Stimulated activated CD4-positive, alpha-beta T cell treated with anti-CD3 and anti-CD28 coated beads, Interleukin-15, amount 100 ng/mL, for 48 hours (primary cell): Measurements from ENCODE around the gene PIGM.

ENCODE experiments used
- DNase-seq, 2 donors: peaks; one replicate each; pipeline ENCODE4 v3.0.0-alpha.2; 2020; ENCODE audit warnings: low read depth in 2 of 2

The PIGM gene

DNA sequence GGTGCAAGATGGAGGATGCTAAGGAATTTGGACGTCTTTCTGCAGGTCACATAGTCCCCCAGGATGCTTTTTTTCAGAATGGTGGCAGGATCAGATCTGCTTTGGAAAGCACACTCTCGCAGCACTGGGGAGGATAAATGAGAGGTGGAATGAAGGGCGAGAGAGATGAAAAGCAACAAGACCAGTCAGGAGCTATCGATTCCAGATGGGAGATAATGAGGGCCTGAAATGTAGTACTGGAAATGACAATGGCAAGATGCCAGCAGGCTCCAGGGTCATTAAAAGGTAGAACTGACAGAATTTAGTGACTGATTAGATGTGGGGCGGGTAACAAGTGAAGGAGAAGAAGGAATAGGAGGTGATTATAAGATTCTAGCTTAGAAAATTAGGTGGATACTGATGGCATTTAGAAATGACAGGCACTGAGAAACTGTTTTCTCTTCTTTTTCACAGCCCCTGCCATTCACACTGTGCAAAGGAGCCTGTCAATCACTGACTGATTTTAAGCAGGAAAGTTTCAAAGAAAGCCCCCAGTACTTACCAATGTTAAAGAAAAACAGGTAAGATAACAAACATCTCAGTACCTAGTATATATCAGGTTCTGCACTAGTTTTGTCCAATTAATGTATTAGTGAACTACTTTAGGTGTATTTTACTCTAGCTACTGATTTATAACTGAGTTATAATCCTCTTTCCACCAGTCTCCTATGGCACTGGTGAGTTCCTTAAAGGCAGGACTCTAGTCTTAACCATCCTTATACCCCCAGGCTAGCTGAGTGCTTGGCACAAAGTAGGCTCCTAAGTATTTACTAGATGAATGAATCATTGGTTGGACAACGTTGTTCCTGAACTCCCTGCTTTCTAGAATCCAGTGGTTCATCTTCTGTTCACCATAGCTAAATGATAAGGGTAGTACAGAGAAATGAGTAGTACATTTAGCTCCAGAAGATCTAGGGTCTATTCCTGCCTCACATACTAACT, 9.2 kb downstream of the PIGM start:
- DNase-seq, result no peak

DNA sequence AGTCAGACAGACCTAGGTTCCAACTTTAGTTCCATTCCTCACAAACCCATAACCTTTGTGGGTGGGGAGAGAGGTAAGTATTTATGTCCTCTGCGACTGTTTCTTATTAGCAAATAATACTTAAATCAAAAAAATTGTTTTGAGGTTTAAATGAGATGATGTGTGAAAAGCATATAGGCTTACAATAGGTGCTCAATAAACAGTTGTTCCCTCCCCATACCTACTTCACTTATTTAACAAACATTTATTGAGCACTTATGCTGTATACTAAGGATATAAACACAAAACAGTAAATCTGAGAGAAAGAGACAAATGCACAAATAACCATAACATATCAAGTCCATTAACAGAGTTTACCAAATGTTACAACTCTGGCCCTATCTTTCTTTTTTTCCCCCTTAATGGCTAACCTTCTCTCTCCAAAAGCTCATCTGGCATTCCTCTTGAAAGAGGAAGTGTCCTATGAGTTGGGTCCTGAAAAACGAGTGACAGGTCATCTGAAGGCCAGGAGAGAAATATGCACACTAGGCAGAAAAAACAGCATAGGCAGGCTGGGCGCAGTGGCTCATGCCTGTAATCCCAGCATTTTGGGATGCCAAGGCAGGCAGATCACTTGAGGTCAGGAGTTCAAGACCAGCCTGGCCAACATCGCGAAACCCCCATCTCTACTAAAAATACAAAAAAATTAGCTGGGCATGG, 10.3 kb downstream of the PIGM start:
- DNase-seq, result no peak

DNA sequence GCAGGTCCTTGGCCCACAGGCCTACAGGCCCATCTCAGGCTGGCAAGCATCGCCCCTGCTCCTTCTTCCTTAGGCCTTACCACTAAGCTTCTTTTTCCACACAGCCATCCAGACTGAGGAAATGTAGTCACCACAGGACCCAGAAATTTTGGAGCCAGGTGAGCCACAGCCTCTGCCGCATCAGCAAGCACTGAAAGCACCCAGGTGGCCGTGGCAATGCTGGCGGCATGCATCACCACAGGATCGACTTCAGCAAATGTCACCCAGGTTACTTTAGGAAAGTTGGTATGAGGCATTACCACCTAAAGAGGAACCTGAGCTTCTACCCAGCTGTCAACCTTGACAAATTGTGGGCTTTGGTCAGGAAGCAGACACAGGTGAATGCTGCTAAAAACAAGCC, 11.6 kb downstream of the PIGM start:
- no peak for DNase-seq

DNA sequence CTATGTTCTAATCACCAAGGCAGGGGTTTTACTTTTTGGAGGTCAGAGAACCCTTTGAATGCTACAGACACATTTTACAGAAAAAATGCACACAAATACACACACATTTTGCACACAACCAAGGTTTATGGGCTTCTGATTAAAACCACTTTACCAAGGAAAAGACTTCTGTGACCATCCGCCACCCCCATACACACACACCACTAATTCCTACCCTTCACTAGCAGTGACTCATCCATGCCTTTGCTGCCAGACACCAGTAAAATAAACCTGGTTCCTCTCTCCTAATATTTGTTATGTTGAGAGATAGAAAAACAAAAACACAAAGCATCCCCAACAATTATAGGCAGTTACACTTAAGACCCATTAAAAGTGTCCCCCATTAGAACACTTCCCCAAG, 12.9 kb downstream of the PIGM start:
- peak in 1 of 2 donors; percentile 6 for DNase-seq

DNA sequence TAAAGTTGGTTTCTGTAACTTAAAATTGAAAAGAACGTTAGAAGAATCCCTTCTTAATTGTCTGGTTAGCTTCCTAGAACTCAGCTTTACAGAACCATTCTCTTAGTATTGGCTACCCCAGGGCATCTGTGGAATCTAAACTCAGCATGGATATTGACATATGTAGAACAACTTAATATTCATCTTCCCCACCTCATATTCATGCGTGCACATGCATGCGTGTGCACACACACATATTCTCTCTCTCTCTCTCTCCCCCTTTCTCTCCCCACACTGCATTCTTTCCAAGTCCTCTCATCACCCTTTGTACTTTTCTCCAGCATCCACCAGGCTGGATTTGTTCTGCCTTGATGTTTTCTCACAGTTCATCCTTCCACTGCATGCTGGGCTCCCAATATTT, 13.4 kb downstream of the PIGM start:
- DNase-seq, result no peak

DNA sequence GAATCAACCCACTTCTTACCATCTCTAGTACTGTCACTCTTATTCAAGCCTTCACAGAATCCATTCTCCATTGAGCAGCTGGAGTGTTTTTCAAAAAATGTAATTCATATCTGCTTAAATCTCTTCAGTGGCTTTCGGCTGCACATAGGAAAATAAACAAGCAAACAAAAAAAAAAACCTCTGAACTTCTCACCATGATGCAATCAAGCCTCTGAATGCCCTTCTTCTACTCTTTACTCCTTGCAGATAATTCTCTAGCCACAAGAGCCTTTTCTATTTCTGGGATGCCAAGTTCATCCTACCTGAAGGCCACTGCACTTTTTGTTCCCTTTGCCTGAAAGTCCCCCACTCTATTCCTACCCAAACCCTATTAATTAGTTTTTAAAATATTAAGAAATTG, 14.2 kb downstream of the PIGM start:
- no peak for DNase-seq

DNA sequence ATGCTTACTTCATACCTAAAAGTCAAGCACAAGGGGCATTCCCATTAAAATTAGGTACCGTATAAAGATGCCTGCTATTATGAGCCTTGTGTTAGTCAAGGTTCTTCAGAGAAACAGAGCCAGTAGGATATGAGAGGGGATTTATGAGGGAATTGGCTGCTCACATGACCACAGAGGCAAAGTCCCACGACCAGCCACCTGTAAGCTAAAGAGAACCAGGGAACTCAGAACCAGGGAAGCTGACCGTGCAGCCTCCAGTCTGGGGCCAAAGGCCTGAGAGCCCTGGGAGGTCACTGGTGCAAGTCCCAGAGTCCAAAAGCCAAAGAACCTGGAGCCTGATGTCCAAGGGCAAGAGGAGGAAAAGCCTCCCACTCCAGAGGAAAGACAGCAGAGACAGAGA, 20.0 kb downstream of the PIGM start:
- DNase-seq, result no peak

DNA sequence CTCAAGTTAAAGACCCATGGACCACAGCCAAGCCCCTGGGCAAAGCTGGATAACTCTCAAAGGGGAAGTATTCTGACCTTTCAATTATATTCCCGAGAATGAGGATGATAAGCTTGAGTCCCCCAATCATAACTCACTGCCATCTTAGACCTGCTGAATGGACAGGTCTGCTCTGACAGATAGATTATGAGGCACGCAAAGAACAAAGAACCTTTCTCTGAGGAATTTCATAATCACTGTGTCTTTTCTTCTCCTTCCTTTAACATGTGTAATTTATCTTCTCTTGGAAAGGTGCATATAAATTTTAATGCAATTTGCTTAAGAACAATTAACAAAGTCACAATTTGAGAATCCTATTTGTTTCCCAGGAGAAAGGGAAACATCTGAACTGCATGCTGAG, 22.0 kb downstream of the PIGM start:
- no peak for DNase-seq

DNA sequence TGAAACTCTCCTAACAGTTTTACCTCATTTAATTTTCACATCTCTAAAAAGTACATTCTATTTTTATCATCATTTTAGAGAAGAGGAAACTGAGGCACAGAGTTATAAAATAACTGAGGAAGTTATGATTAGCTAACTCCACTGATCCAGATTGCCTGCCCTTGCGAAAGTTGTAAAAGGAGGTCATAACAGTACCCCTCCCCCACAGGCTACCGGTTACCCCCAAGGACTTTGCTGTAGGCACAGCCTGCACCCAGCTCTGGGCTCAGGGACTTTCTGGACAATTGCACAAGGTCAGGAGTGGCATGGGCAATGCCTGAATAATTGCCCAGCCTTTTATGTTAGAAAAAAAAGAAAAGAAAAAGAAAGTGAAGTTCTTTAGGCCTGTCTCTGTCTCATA, 22.7 kb downstream of the PIGM start:
- no peak for DNase-seq

DNA sequence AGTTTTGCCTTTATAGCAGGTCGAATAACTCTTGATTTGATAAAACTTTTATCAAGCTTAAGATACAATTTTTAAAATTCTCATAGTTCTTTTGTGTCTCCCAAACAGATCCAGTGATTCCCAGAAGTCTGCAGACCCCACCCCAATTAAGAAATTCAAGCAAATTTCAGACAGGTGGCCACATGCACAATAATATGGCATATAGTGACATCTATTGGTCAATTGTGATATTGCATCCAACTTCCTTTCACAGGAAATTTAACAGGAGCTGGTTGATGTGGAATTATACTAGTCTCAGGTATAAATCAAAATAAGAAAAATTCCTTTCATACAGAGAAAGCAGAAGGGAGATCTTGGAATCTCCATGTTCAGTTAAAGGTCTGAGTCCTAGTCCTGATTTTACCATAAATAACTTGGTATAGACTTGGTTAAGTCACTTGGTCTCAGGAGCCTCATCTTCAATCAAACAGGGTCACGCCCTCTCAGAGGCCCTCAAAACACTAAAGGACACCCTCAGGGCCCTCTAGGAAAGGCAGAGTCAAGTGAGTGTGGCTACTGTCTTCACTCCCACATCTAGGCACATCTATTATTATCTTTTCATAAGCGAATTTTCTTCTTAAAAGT, 24.1 kb downstream of the PIGM start:
- DNase-seq, result no peak

DNA sequence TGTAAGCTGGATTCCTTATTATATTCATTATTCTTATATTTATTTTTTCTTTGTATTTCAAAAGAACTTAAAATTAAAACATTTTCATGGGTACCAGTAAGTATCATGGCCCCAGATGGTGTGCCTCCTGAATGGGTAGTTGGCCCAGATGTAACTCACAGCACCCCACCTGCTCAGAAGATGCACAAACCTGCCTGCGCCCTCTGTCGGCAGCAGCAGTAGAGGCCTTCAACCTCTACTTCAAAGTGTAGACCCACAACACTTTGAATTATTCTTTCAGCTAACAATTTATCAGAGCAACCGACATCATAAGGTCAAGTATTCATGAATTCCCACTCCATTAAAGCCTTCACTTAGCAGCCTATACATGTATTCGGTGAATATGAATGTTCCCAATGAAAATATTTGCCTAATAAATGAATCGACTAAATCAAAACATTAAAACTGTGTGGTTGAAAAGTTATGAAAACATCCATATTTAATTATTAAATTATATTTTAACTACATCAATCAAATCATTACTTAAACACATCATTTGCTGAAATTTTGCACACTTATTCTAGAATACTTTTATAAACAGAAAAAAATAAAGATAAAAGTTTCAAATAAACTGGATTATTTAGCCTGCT, 25.4 kb downstream of the PIGM start:
- DNase-seq, result peak; percentile 33 to 60

DNA sequence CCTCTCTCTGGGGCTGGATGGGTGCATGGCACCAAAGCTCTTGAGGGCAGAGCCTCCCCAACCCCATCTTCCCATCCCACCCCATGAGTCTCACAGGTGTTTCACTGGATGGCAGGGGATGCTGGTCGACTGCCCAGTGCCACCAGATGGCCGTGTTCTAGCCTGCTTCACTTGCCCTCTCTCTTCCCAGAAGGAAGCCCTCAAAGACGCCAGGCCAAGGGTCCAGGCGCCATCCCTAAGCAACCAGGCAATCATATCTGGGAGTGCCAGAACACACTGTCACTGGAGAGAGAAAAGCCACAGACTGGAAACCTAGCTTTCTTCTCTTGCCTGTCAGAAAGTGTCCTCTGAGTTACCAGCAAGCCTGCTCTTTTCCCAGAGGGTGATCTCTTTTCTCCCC, 26.7 kb downstream of the PIGM start:
- DNase-seq, result no peak

DNA sequence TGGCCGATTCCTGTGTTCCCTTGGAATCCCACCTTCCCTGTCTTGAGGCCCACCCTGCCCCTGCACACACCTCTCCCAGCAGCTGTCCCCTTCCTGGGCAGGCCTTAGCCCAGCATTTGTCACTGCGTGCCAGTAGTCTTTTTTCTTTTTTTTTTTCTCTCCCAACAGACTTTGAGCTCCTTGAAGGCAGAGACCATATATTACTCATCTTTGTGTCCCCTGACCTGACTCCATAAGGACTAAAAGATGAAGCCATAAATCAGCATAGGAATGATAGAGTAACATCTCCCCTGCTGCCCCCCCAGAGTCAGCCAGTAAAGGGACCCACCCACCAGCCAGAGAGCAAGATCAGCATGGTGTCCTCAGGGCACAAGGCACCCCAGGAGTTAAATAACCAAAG, 27.4 kb downstream of the PIGM start:
- DNase-seq, result no peak

DNA sequence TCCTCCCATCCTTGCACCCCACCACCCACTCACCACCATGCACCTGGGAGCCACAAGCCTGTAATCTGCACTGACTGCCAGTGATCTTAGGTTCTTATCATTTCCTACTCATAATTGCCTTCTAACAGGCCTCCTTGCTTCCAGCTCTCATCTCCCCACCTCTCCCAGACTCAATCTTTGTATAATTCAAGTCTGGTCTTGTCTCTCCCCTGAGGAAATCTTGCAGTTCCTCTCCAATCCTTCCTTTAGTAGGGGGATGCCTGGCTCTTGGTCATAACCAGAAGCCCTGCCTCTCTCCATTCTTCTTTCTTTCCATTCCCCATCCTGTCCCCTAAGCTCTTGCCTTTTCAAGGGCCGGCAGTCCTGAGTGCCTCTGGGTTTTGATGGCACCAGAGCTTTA, 27.8 kb downstream of the PIGM start:
- no peak for DNase-seq

DNA sequence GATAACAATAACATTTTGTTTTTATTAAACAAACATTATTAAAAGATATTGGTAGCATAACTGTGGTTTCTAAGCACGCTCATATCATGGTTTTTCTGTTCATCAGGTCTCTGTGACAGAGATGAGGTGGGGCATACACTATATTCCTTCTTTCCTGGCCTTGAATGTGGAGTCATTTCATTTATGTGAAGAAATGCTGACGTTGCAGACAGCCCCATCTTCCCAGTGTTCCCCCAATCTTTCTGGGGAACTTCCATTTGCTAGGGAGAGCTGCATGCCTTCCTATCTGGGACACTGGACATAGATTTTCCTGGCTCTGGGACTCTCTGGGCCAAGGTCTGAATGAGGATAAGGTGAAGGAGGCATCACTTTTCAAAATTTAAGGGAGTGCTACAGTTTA, 30.4 kb downstream of the PIGM start:
- no peak for DNase-seq

DNA sequence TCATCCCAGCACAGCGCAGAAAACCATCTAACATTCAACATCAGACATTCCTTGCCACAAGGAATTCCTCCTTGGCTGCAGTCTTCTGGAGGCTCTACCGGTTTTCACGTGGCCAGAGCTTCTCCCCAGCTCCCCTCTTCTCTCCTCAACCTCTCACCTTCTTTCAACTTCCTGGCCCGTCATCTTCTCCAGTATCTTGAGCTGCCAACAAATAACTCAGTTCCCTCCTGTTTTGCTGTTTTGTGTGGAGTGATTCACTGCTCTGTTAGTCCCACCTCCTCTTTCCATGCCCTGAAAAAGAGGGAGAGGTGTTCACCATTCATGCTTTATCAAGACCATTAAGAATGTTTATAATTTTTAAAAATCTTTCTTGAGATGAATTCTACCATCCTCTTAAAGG, 32.6 kb downstream of the PIGM start:
- DNase-seq, result no peak

DNA sequence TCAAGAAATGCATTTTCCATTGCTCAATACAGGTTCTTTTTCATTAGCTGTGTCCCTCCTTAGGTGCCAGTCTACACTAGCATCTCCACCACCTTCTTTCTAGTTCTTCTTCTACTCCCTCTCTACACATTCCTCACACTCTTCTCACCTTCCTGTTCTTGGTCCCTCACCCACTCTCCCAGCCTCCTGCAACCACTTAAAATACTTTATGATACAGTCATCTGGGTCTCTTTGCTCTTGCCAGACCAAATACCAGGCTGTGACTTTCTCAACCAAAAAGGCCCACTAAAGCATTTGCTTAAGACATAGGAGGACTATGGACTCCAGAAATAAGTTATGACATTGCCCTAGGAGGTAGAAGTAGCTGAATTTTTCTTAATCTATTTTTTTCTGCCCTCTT, 35.1 kb downstream of the PIGM start:
- no peak for DNase-seq

DNA sequence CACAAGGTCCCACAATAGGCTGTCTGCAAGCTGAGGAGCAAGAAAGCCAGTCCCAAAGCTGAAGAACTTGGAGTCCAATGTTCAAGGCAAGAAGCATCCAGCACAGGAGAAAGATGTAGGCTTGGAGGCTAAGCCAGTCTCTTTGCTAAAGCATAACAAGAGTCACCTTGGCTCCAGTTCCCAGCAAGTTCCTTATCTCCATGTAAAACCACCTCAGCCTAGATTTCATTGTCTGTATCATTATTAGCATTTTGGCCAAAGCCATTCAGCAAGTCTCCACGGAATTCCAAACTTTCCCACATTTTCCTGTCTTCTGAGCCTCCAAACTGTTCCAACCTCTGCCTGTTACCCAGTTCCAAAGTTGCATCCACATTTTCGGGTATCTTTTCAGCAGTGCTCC, 36.9 kb downstream of the PIGM start:
- no peak for DNase-seq

DNA sequence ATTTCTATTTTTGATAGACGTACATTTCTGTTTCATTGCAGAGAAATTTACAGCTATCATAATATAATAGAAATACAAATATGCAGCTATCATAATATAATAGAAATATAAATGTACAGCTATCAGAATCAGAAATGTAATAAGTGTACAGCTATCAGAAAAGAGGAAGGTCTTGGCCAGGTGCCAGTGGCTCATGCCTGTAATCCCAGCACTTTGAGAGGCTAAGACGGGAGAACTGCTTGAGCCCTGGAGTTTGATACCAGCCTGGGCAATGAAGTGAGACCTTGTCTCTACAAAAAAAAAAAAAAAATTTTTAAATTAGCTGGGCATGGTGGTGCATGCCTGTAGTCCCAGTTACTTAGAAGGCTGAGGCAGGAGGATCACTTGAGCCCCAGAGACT, 37.9 kb downstream of the PIGM start:
- no peak for DNase-seq

DNA sequence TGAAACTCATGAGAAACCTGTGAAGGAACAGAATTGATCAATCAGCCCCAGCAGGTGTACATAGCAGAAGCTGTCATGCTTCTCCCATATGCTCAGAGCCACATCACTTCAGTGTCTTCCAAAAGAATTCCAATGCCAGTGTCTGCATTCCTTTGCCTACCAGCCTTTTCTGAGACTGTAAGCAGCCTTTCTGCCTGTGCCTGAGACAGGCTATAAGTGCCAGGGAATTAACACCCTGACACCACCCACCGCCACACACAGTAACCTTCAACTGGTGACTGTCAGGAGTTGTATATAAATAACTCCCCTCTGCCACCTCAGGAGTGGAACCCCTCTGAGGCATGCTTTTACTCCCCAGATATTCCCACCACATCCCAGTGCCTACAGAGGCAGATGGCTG, 39.6 kb downstream of the PIGM start:
- no peak for DNase-seq

DNA sequence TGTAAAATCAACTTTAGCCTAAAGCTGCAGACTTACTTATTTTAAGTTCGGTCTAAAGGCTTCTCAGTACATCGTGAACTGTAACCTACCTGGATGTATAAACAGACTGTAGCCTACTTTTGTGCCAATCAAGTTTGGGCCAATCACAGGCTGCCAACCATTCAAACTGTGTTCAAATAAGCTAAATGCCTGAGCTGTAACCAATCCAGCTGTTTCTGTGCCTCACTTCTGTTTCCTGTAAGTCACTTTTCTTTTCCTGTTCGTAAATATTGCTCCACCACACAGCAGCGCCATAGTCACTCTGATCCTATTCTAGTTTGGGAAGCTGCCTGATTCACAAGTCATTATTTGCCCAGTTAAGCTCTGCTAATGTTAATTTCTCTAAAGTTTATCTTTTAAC, 40.3 kb downstream of the PIGM start:
- DNase-seq, result no peak

DNA sequence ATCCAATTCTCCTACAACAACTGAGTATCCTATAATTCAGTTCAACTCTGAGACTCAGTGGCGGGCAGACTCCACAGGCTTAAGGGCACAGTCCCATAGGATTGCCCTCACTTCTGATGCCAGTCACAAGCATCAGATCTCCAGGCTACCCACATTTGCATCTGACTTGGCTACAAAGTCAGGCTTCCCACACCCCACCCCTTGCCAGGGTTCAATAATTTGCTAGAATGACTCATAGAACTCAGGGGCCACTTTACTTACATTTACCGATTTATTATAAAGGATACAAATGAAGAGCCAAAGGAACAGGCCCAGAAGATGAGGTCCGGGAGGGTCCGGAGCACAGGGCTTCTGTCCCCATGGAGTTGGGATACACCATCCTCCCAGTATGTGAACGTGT, 41.8 kb downstream of the PIGM start:
- no peak for DNase-seq
